Heart left ventricle (tissue), 16 donors: ENCODE measurements around the gene HBG2. TPM values are rescaled to one million over a fixed set of nuclear protein-coding genes. Genes with fewer than 3 reads are reported as not detected.

ENCODE experiments used
- ATAC-seq, 4 donors: fragments of 200-7000 bp; cut with Tn5 transposase; one replicate each; pipeline ENCODE4 v1.9.1; 2020 to 2022; ENCODE audit warnings: moderate library complexity in 4 of 4, mild to moderate bottlenecking in 3 of 4, moderate number of reproducible peaks in 1 of 4
- DNase-seq, 5 donors: peaks; one replicate each; pipeline ENCODE4 v3.0.0-alpha.2; 2020
- H3K27ac ChIP-seq, 12 donors: fragments of 200-600 bp; sonication (generic) in 4 of 12; one replicate each; pipeline versions ENCODE4 v1.5.0 to v1.8.0; 2016 to 2022; ENCODE audit warnings: mild to moderate bottlenecking in 2 of 12
- H3K27me3 ChIP-seq, 9 donors: fragments of 200-600 bp; sonication (generic) in 2 of 9; one replicate each; pipeline versions ENCODE4 v1.5.1 to v1.8.0; 2016 to 2022; ENCODE audit warnings: mild to moderate bottlenecking in 3 of 9
- H3K36me3 ChIP-seq, 9 donors: fragments of 200-600 bp; sonication (generic) in 2 of 9; one replicate each; pipeline versions ENCODE4 v1.5.0 to v1.8.0; 2018 to 2022; ENCODE audit warnings: mild to moderate bottlenecking in 2 of 9
- H3K4me1 ChIP-seq, 12 donors: fragments of 200-600 bp; sonication (generic) in 4 of 12; one replicate each; pipeline versions ENCODE4 v1.5.0 to v1.8.0; 2016 to 2022; ENCODE audit warnings: mild to moderate bottlenecking in 3 of 12
- H3K4me3 ChIP-seq, 12 donors: fragments of 200-600 bp; sonication (generic) in 4 of 12; one replicate each; pipeline versions ENCODE4 v1.5.0 to v1.8.0; 2017 to 2022; ENCODE audit warnings: mild to moderate bottlenecking in 9 of 12, moderate library complexity in 4 of 12
- H3K9me3 ChIP-seq, 12 donors: fragments of 200-600 bp; sonication (generic) in 4 of 12; one replicate each; pipeline versions ENCODE4 v1.5.0 to v1.8.0; 2016 to 2022; ENCODE audit warnings: mild to moderate bottlenecking in 1 of 12
- POLR2A ChIP-seq, 2 donors: fragments of 450-650 bp; IDR thresholded peaks; one replicate each; pipeline ENCODE4 v1.6.1; 2017; ENCODE audit warnings: antibody characterized with exemption in 2 of 2, mild to moderate bottlenecking in 2 of 2, moderate library complexity in 2 of 2
- WGBS, 4 donors: extraction: QIAGEN DNeasy Blood & Tissue Kit in 2 of 4; methylation state at CpG; one replicate each; pipeline versions ENCODE4 v1.1.5 to v1.1.7; 2013 to 2018; 5-methylcytosine and 5-hydroxymethylcytosine counted together
- intact Hi-C, 10 donors: fragments of 100-400 bp; cut with DNase I; formaldehyde crosslinking; loops; one replicate each; pipeline versions ENCODE4 v1.11.1 to v1.14.2; 2022
- polyA plus RNA-seq, 2 donors: library from polyadenylated mRNA; stranded (reverse); fragments of 200-250 nt; gene quantifications; one replicate each; pipeline ENCODE4 v1.2.3, GENCODE V29; 2013
- total RNA-seq, 9 donors: library from RNA; depleted of rRNA in 2 of 9; stranded (reverse); fragments of >200 nt in 2 of 9; fragmentation: NEBNext Ultra II Directional in 3 of 9; extraction: Animal tissue kit (Norgen Biotek cat#: 25700) in 3 of 9; gene quantifications; one replicate each; pipeline versions ENCODE4 v1.1.0 to v1.2.4, GENCODE V29; 2016 to 2023
- TF ChIP-seq, protein P1 (sequence below), 12 donors: fragments of 200-600 bp; sonication (generic) in 4 of 12; IDR thresholded peaks; one replicate each; pipeline versions ENCODE4 v1.5.0 to v1.8.0; 2018 to 2022; ENCODE audit warnings: antibody characterized with exemption in 12 of 12, mild to moderate bottlenecking in 5 of 12
- donor health status: ischemic (EF 13 %, LVEDD 7.1; RV severe dilation, severe dysfunction).
- donor health status: healthy with polysubstance abuse.
- donor health status: DM: no; HTN: yes; CAD: no.
- donor health status: DM: no; HTN: no; CAD: no.
- donor health status: ischemic (EF 25% LVEDD 6.9; RV normal size, moderate dysfunction).
- donor health status: ischemic (EF 25% LVEDD 5.7; RV mildly dilated, moderate dysfunction).
- donor health status: healthy.
- donor health status: DM: yes; HTN: yes; CAD: no.
- donor health status: ischemic (EF 35%, LVEDD 5.7; RV mildly dilated, moderate dysfunction).
- donor health status: nonischemic (EF 11% LVEDD 7.7; RV severe dilation, severe dysfunction).
- donor health status: DM: yes; HTN: yes; CAD: no.
- donor health status: PGD.
- donor health status: ischemic (EF 29% LVEDD 5.4; RV normal size, mild dysfunction).
- donor health status: nonischemic (EF 23%, LVEDD 6.1; RV moderate dilation, normal function).

Gene HBG2
- total and polyA plus RNA-seq, 11 donors: 0.72 to 2.0 (median 1.9) TPM; not detected in 8

DNA sequence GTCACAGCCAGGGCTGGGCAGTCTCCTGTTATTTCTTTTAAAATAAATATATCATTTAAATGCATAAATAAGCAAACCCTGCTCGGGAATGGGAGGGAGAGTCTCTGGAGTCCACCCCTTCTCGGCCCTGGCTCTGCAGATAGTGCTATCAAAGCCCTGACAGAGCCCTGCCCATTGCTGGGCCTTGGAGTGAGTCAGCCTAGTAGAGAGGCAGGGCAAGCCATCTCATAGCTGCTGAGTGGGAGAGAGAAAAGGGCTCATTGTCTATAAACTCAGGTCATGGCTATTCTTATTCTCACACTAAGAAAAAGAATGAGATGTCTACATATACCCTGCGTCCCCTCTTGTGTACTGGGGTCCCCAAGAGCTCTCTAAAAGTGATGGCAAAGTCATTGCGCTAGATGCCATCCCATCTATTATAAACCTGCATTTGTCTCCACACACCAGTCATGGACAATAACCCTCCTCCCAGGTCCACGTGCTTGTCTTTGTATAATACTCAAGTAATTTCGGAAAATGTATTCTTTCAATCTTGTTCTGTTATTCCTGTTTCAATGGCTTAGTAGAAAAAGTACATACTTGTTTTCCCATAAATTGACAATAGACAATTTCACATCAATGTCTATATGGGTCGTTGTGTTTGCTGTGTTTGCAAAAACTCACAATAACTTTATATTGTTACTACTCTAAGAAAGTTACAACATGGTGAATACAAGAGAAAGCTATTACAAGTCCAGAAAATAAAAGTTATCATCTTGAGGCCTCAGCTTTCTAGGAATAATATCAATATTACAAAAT, 33.7 kb upstream of the HBG2 start:
- Histone ChIP-seq H3K4me1 (no peaks in the 10 kb centered on the region), H3K9me3 (no peaks in the 10 kb centered on the region), H3K4me3 (no peak overlapping the region), H3K27me3 (no peaks in the 10 kb centered on the region), H3K27ac (no peak overlapping the region), H3K36me3 (no peaks in the 10 kb centered on the region)
- ATAC-seq (no peak), DNase-seq (no peak)
- TF ChIP-seq, protein P1, sequence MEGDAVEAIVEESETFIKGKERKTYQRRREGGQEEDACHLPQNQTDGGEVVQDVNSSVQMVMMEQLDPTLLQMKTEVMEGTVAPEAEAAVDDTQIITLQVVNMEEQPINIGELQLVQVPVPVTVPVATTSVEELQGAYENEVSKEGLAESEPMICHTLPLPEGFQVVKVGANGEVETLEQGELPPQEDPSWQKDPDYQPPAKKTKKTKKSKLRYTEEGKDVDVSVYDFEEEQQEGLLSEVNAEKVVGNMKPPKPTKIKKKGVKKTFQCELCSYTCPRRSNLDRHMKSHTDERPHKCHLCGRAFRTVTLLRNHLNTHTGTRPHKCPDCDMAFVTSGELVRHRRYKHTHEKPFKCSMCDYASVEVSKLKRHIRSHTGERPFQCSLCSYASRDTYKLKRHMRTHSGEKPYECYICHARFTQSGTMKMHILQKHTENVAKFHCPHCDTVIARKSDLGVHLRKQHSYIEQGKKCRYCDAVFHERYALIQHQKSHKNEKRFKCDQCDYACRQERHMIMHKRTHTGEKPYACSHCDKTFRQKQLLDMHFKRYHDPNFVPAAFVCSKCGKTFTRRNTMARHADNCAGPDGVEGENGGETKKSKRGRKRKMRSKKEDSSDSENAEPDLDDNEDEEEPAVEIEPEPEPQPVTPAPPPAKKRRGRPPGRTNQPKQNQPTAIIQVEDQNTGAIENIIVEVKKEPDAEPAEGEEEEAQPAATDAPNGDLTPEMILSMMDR (IDR thresholded peaks at IDR 0.05): no peak
- TF ChIP-seq POLR2A (IDR thresholded peaks at IDR 0.05): no peak
- 64 to 70% (median 67%) methylated on average over 7 of the region's 7 CpGs for WGBS, 4 donors
- intact Hi-C loops: no loop called here

DNA sequence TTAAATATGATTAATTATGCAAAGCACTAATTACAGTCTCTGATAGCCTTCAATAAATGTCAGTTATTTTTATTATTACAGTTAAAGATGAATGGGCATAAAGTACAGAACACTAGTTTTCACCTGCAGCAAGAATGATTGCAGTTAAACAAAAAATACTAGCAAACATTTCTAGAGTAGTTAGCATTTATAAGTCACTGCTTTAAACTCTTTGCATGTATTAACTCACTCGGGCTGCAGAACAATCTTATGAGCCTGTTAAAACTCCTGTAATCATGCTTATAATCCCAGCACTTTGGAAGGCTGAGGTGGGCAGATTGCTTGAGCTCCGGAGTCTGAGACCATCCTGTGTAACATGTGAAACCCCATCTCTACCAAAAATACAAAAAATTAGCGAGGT, 32.3 kb upstream of the HBG2 start:
- H3K9me3 ChIP-seq: no peaks in the 10 kb centered on the region
- H3K27ac ChIP-seq: no peak overlapping the region
- no peak overlapping the region for H3K4me3 ChIP-seq
- H3K27me3 ChIP-seq: no peaks in the 10 kb centered on the region
- no peaks in the 10 kb centered on the region for H3K4me1 ChIP-seq
- whole genome bisulfite sequencing, 4 donors: 67 to 76% (median 74%) methylated on average over 3 of the region's 3 CpGs
- intact Hi-C loops: no loop called here
- ATAC-seq (no peak), DNase-seq (no peak)
- TF ChIP-seq, protein P1 (IDR thresholded peaks at IDR 0.05): no peak
- no peak for TF ChIP-seq POLR2A (IDR thresholded peaks at IDR 0.05)
- no peaks in the 10 kb centered on the region for H3K36me3 ChIP-seq

DNA sequence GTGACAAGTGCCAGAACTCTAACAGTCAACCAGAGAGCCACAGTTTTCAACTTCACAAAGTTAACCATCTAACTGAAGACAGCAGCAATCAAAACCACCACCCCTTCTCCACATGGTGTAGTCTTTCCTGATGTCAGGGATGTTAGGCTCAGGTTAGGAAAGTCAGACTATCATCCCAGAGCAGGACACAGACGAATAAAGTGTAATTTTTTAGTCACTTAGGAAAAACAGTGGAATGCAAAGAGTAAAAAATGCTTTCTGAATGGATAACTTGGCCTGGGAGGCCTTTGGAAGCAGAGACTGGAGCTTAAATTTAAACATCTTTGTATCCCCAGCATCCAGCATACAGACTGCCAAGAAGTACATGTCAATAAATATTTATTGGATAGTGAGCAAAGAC, 31.8 kb upstream of the HBG2 start:
- intact Hi-C loops: no loop called here
- 11 to 23% (median 17%) methylated on average over 1 of the region's 1 CpG for WGBS, 4 donors
- Histone ChIP-seq H3K9me3 (no peaks in the 10 kb centered on the region), H3K4me1 (no peaks in the 10 kb centered on the region), H3K4me3 (no peak overlapping the region), H3K27ac (no peak overlapping the region), H3K27me3 (no peaks in the 10 kb centered on the region), H3K36me3 (no peaks in the 10 kb centered on the region)
- TF ChIP-seq, protein P1 (IDR thresholded peaks at IDR 0.05): no peak
- TF ChIP-seq POLR2A (IDR thresholded peaks at IDR 0.05): no peak
- DNase-seq (no peak), ATAC-seq (no peak)

DNA sequence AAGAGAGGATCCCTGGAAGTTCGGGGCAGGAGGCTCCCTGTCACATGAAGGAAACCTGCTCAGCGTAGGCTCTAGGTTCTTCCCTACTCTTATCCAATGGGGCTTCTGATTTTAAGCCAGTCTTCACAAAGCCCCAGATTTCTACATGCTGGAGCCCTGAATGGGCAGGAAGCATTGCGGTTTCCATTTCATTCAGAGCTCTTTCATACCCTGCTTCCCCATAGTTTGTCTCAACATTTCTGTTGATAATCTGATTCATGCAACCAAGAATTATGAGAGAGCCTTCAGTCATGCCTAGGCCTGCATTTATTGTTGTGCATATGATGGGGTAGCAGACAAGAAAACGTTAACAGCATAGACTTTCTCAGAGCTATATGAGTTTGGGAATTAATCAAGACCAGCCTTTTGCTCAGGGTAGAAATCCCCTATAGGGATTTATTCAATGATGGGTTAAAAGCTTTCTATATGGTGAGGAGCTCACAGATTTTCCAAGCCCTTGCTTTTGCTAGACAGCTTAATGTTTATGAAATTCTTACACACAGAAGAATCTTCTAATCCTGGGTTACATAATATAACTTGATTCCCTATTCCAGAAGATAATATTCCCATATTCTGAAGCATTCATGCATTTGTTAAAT, 31.2 kb upstream of the HBG2 start:
- no peaks in the 10 kb centered on the region for H3K36me3 ChIP-seq
- peaks cover 0 to 2% (median 0%) of the 10 kb centered on the region in 12 donors for H3K4me1 ChIP-seq
- no peak overlapping the region for H3K27ac ChIP-seq
- WGBS, 4 donors: 70 to 87% (median 79%) methylated on average over 4 of the region's 4 CpGs
- H3K27me3 ChIP-seq: no peaks in the 10 kb centered on the region
- no peaks in the 10 kb centered on the region for H3K9me3 ChIP-seq
- DNase-seq: no peak
- ATAC-seq: no peak
- intact Hi-C loops: no loop called here
- no peak overlapping the region for H3K4me3 ChIP-seq
- TF ChIP-seq, protein P1 (IDR thresholded peaks at IDR 0.05): no peak
- no peak for TF ChIP-seq POLR2A (IDR thresholded peaks at IDR 0.05)
